NB4 (cell line): ENCODE measurements around the gene CCNDBP1.
"Not testable (repeated sequence)": the region's sequence is repeated elsewhere in the genome, so short reads cannot be mapped to it uniquely, and the experiment has no call there.

Experiments
- MYC ChIP-seq: IDR thresholded peaks from 2 replicates; pipeline ENCODE4 v1.6.1; 2011; ENCODE audit warnings: low read depth, low read length
- POLR2A ChIP-seq: IDR thresholded peaks from 2 replicates; pipeline ENCODE4 v1.6.1; 2011; ENCODE audit warnings: mild to moderate bottlenecking; ENCODE audit not compliant: insufficient read length; ENCODE audit errors: extremely low read depth
- TF ChIP-seq, protein P1 (sequence below): IDR thresholded peaks from one replicate; pipeline ENCODE4 v1.5.1; 2012; ENCODE audit warnings: low read depth, low read length
- TF ChIP-seq, protein P2 (sequence below): IDR thresholded peaks from 2 replicates; pipeline ENCODE4 v1.6.1; 2011; ENCODE audit warnings: low read depth, low read length

DNA sequence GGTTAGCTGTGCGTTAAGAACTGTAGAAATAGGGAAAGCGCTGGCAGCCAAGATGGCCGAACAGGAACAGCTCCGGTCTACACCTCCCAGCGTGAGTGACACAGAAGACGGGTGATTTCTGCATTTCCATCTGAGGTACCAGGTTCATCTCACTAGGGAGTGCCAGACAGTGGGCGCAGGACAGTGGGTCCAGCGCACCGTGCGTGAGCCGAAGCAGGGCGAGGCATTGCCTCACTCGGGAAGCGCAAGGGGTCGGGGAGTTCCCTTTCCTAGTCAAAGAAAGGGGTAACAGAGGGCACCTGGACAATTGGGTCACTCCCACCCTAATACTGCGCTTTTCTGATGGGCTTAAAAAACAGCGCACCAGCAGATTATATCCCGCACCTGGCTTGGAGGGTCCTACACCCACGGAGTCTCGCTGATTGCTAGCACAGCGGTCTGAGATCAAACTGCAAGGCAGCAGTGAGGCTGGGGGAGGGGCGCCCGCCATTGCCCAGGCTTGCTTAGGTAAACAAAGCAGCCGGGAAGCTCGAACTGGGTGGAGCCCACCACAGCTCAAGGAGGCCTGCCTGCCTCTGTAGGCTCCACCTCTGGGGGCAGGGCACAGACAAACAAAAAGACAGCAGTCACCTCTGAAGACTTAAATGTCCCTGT lies 9.4 kb upstream of the CCNDBP1 start:
- TF ChIP-seq, protein P1, sequence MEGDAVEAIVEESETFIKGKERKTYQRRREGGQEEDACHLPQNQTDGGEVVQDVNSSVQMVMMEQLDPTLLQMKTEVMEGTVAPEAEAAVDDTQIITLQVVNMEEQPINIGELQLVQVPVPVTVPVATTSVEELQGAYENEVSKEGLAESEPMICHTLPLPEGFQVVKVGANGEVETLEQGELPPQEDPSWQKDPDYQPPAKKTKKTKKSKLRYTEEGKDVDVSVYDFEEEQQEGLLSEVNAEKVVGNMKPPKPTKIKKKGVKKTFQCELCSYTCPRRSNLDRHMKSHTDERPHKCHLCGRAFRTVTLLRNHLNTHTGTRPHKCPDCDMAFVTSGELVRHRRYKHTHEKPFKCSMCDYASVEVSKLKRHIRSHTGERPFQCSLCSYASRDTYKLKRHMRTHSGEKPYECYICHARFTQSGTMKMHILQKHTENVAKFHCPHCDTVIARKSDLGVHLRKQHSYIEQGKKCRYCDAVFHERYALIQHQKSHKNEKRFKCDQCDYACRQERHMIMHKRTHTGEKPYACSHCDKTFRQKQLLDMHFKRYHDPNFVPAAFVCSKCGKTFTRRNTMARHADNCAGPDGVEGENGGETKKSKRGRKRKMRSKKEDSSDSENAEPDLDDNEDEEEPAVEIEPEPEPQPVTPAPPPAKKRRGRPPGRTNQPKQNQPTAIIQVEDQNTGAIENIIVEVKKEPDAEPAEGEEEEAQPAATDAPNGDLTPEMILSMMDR, result not testable (repeated sequence)
- TF ChIP-seq POLR2A, MYC: not testable (repeated sequence)
- TF ChIP-seq, protein P2, sequence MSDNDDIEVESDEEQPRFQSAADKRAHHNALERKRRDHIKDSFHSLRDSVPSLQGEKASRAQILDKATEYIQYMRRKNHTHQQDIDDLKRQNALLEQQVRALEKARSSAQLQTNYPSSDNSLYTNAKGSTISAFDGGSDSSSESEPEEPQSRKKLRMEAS, result not testable (repeated sequence)
